HepG2 (cell line): ENCODE data around the gene SERPINB10. TPM values are rescaled to one million over a fixed set of nuclear protein-coding genes. Genes with fewer than 3 reads are reported as not detected.
A peak's percentile ranks its signal among the peaks of the same experiment; 100 is the strongest.

Experiments
- ATAC-seq: fragments of 200-7000 bp; cut with Tn5 transposase; 3 replicates; pipeline ENCODE4 v1.9.1; 2020; ENCODE audit warnings: mild to moderate bottlenecking, moderate library complexity
- BruUV-seq: library from RNA; stranded (reverse); fragments of 400-500 nt; replicated peaks from 2 replicates; lab custom pipeline; 2021; lab: Mats Ljungman, UMichigan
- CTCF ChIA-PET: fragments of 300-600 bp; formaldehyde crosslinking; extraction: SDS; loops from one replicate; lab custom pipeline; 2021; ENCODE audit warnings: low total read pairs, inconsistent platforms, low intra/inter-chr PET ratio; lab: Yijun Ruan, JAX
- POLR2A ChIA-PET: fragments of 350-600 bp; sonication (Branson Sonifier 250); formaldehyde crosslinking; loops from one replicate; lab custom pipeline; 2020; ENCODE audit warnings: antibody characterized with exemption, inconsistent platforms; lab: Yijun Ruan, JAX
- DNase-seq: peaks from one replicate; pipeline ENCODE4 v3.0.0-alpha.2; 2015; ENCODE audit warnings: low spot score
- FAIRE-seq: peaks from 3 replicates; lab custom pipeline; 2011; peaks lifted over from hg19 to GRCh38; lab: Jason Lieb, UNC
- H2AFZ ChIP-seq: one replicate; pipeline ENCODE4 v1.6.1; 2011; ENCODE audit warnings: low read length, inconsistent platforms
- H3K27ac ChIP-seq: fragments of 300-600 bp; 3 replicates; pipeline ENCODE4 v1.8.0; 2011; ENCODE audit warnings: mixed run types, mild to moderate bottlenecking, mixed read lengths, low read length, inconsistent platforms; ENCODE audit not compliant: insufficient read depth; ENCODE audit errors: extremely low read length
- H3K27me3 ChIP-seq, 2 experiments: fragments of 200-600 bp in 1 of 2; 2 replicates in 1 of 2; 3 replicates in 1 of 2; pipeline versions ENCODE4 v1.6.0 to v1.8.0; 2011; ENCODE audit warnings: low read length in 2 of 2, mild to moderate bottlenecking in 2 of 2, moderate library complexity in 2 of 2, inconsistent platforms in 1 of 2; ENCODE audit not compliant: insufficient read depth in 2 of 2, control insufficient read depth in 1 of 2
- H3K36me3 ChIP-seq, 2 experiments: fragments of 200-600 bp in 1 of 2; replicated peaks in 1 of 2; 2 replicates in 1 of 2; 3 replicates in 1 of 2; pipeline versions ENCODE4 v1.5.1 to v1.8.0; 2011; ENCODE audit warnings: low read length in 2 of 2, inconsistent platforms in 1 of 2; ENCODE audit not compliant: insufficient read depth in 2 of 2, control insufficient read depth in 1 of 2
- H3K4me1 ChIP-seq: 2 replicates; pipeline ENCODE4 v1.5.1; 2012; ENCODE audit warnings: low read length, inconsistent platforms; ENCODE audit not compliant: insufficient read depth
- H3K4me2 ChIP-seq: 2 replicates; pipeline ENCODE4 v1.6.0; 2011; ENCODE audit warnings: low read depth, low read length, inconsistent platforms
- H3K4me3 ChIP-seq, 3 experiments: fragments of 200-600 bp in 1 of 3; sonication (generic), shearing (Covaris generic) in 1 of 3; replicated peaks in 1 of 3; 2 replicates each; pipeline ENCODE4 v1.5.1; 2011 to 2016; ENCODE audit warnings: low read length in 3 of 3, inconsistent platforms in 2 of 3, low read depth in 2 of 3, mild to moderate bottlenecking in 2 of 3, control low read depth in 1 of 3, mixed read lengths in 1 of 3; ENCODE audit not compliant: insufficient read depth in 1 of 3
- H3K79me2 ChIP-seq: one replicate; pipeline ENCODE4 v1.6.1; 2011; ENCODE audit warnings: low read length, inconsistent platforms; ENCODE audit not compliant: insufficient read depth
- H3K9ac ChIP-seq: 2 replicates; pipeline ENCODE4 v1.6.0; 2011; ENCODE audit warnings: mild to moderate bottlenecking, low read depth, low read length, inconsistent platforms; ENCODE audit not compliant: insufficient read depth
- H3K9me3 ChIP-seq: 2 replicates; pipeline ENCODE4 v1.5.1; 2012; ENCODE audit warnings: mild to moderate bottlenecking, low read length
- H4K20me1 ChIP-seq: 2 replicates; pipeline ENCODE4 v1.6.0; 2011; ENCODE audit warnings: inconsistent platforms, mild to moderate bottlenecking, low read length, moderate library complexity; ENCODE audit not compliant: insufficient read depth
- MNT ChIP-seq: fragments of 450-650 bp; IDR thresholded peaks from 2 replicates; pipeline ENCODE4 v1.6.1; 2016
- MYPOP ChIP-seq: sonication (generic); formaldehyde crosslinking; IDR thresholded peaks from 2 replicates; pipeline ENCODE4 v1.8.1; 2023; ENCODE audit warnings: mild to moderate bottlenecking, moderate library complexity, missing genetic modification reagents
- PRDM4 ChIP-seq: sonication (generic); formaldehyde crosslinking; IDR thresholded peaks from 2 replicates; pipeline ENCODE4 v1.9.0; 2021; ENCODE audit warnings: missing genetic modification reagents, borderline replicate concordance
- SP4 ChIP-seq: sonication (generic); formaldehyde crosslinking; IDR thresholded peaks from 2 replicates; pipeline ENCODE4 v1.8.1; 2023; ENCODE audit warnings: mild to moderate bottlenecking, missing genetic modification reagents
- SRSF1 ChIP-seq: fragments of 200-400 bp; formaldehyde crosslinking; optimal IDR thresholded peaks from 2 replicates; pipeline ENCODE3; 2017; ENCODE audit warnings: mild to moderate bottlenecking, low read depth, low read length, moderate library complexity
- ZNF121 ChIP-seq: sonication (generic); formaldehyde crosslinking; IDR thresholded peaks from 2 replicates; pipeline ENCODE4 v1.5.0; 2020; ENCODE audit warnings: mild to moderate bottlenecking, missing genetic modification reagents
- ZNF776 ChIP-seq: sonication (generic); formaldehyde crosslinking; IDR thresholded peaks from 2 replicates; pipeline ENCODE4 v1.4.0; 2020; ENCODE audit warnings: mild to moderate bottlenecking, missing genetic modification reagents
- WGBS: methylation state at CpG from one replicate; pipeline ENCODE4 v1.1.6; 2017; ENCODE audit warnings: low lambda C conversion rate; 5-methylcytosine and 5-hydroxymethylcytosine counted together
- in situ Hi-C: cut with HindIII; loops from 2 replicates; pipeline ENCODE4 v1.10.0; 2017; ENCODE audit warnings: low pct_unique_long_range_greater_than_20kb; ENCODE audit not compliant: extremely low pct_ligation_motif_present
- intact Hi-C: fragments of 100-400 bp; cut with micrococcal nuclease; formaldehyde crosslinking; loops from one replicate; pipeline ENCODE4 v1.10.0; 2022; ENCODE audit not compliant: unreplicated experiment
- polyA plus RNA-seq, 8 experiments: library from polyadenylated mRNA; depleted of rRNA in 3 of 8; stranded (reverse) in 7 of 8; unstranded in 1 of 8; fragments of >200 nt; fragmentation: Illumina TruSeq in 4 of 8; extraction: Trizol in 4 of 8; gene quantifications; 2 replicates each; pipeline versions ENCODE4 v1.2.1 to v1.2.3, GENCODE V29; 2011 to 2016; ENCODE audit warnings: low read depth in 4 of 8, missing spikeins in 1 of 8, mixed read lengths in 1 of 8; ENCODE audit not compliant: insufficient read depth in 1 of 8
- total RNA-seq, 5 experiments: library from RNA; depleted of rRNA; stranded (reverse); fragments of >200 nt; fragmentation: Illumina TruSeq; extraction: Trizol; gene quantifications; 2 replicates each; pipeline ENCODE4 v1.2.3, GENCODE V29; 2016; ENCODE audit warnings: low read depth in 1 of 5

Gene SERPINB10
- total and polyA plus RNA-seq, 2 of the 13 experiments (the other 11 are each of a cell fraction or from before 2014, with no cell fraction given) = not detected

GRCh38 chr18:63953811-63954210 is 46.1 kb downstream of the SERPINB10 start:
- Histone ChIP-seq H3K4me2 (no peak overlapping the region), H3K27me3 (peaks cover 0 to 2% of the 10 kb centered on the region in 2 experiments; a peak in 1 of 5 replicates), H3K36me3 (no peaks in the 10 kb centered on the region), H3K4me1 (no peaks in the 10 kb centered on the region), H3K27ac (no peak overlapping the region), H2AFZ (no peak overlapping the region), H3K9ac (no peak overlapping the region), H3K79me2 (no peaks in the 10 kb centered on the region), H4K20me1 (no peaks in the 10 kb centered on the region), H3K4me3 (no peak overlapping the region), H3K9me3 (no peaks in the 10 kb centered on the region)
- TF ChIP-seq ZNF776 (CRISPR knock-in tag) (no peak), SP4 (CRISPR knock-in tag) (no peak), MYPOP (CRISPR knock-in tag) (no peak), MNT (peak; percentile 89), PRDM4 (CRISPR knock-in tag) (no peak), ZNF121 (CRISPR knock-in tag) (no peak), SRSF1 (no peak)
- in situ Hi-C loops = no loop called here
- no peak for DNase-seq
- ChIA-PET POLR2A (no interaction called here), CTCF (no interaction called here)
- ATAC-seq = no peak
- intact Hi-C loops = no loop called here
- BruUV-seq = no TSS peak
- WGBS = 3% methylated on average over 5 of the region's 5 CpGs
- FAIRE-seq = no peak
